HG02943 (cell line): Measurements from ENCODE around the gene ZDHHC14.

Source experiments
- ATAC-seq: cut with Tn5 transposase; IDR thresholded peaks from one replicate; pipeline ENCODE4 v1.9.1; 2021; ENCODE audit warnings: mild to moderate bottlenecking, low read depth, moderate library complexity; ENCODE audit not compliant: unreplicated experiment

ZDHHC14 gene

GRCh38 chr6:157486572-157486971, 105.6 kb downstream of the ZDHHC14 start:
- no peak for ATAC-seq

GRCh38 chr6:157487110-157487773, 106.3 kb downstream of the ZDHHC14 start:
- no peak for ATAC-seq

- no peak for ATAC-seq
Observed at GRCh38 chr6:157488058-157488457, 107.1 kb downstream of the ZDHHC14 start.

- no peak for ATAC-seq
Observed at GRCh38 chr6:157488716-157489118, 107.7 kb downstream of the ZDHHC14 start.

- no peak for ATAC-seq
Observed at GRCh38 chr6:157490611-157491269, 109.8 kb downstream of the ZDHHC14 start.

- no peak for ATAC-seq
Observed at GRCh38 chr6:157491571-157492232, 110.7 kb downstream of the ZDHHC14 start.

- no peak for ATAC-seq
Observed at GRCh38 chr6:157492249-157492648, 111.3 kb downstream of the ZDHHC14 start.

- no peak for ATAC-seq
Observed at GRCh38 chr6:157492741-157493140, 111.8 kb downstream of the ZDHHC14 start.

- no peak for ATAC-seq
Observed at GRCh38 chr6:157493173-157493572, 112.2 kb downstream of the ZDHHC14 start.

- no peak for ATAC-seq
Observed at GRCh38 chr6:157493576-157493975, 112.6 kb downstream of the ZDHHC14 start.

- ATAC-seq: no peak
Observed at GRCh38 chr6:157494132-157494710, 113.2 kb downstream of the ZDHHC14 start.

GRCh38 chr6:157496534-157497095, 115.6 kb downstream of the ZDHHC14 start:
- no peak for ATAC-seq

- ATAC-seq: no peak
Observed at GRCh38 chr6:157497579-157497978, 116.6 kb downstream of the ZDHHC14 start.

GRCh38 chr6:157498817-157499216, 117.8 kb downstream of the ZDHHC14 start:
- no peak for ATAC-seq

GRCh38 chr6:157500022-157500421, 119.0 kb downstream of the ZDHHC14 start:
- no peak for ATAC-seq

GRCh38 chr6:157503018-157503747, 122.2 kb downstream of the ZDHHC14 start:
- ATAC-seq: no peak

GRCh38 chr6:157505912-157506491, 125.0 kb downstream of the ZDHHC14 start:
- no peak for ATAC-seq

- no peak for ATAC-seq
Observed at GRCh38 chr6:157510323-157511188, 129.6 kb downstream of the ZDHHC14 start.
